Right lobe of liver (tissue), 4 donors: ENCODE measurements around the gene FAAH2.

Experiments used
- POLR2A ChIP-seq: fragments of 450-650 bp; IDR thresholded peaks from one replicate; pipeline ENCODE4 v1.6.1; 2017; ENCODE audit warnings: antibody characterized with exemption, mild to moderate bottlenecking
- TF ChIP-seq, protein P1 (sequence below), 4 donors: fragments of 200-600 bp in 3 of 4; fragments of 450-650 bp in 1 of 4; IDR thresholded peaks; one replicate each; pipeline versions ENCODE4 v1.5.1 to v1.8.0; 2016 to 2022; ENCODE audit warnings: antibody characterized with exemption in 4 of 4, mild to moderate bottlenecking in 2 of 4
- donor health status: DM: no; HTN: no; CAD: no.
- donor health status: DM: no; HTN: no; CAD: no.
- donor health status: DM: no; HTN: yes; CAD: no.

DNA sequence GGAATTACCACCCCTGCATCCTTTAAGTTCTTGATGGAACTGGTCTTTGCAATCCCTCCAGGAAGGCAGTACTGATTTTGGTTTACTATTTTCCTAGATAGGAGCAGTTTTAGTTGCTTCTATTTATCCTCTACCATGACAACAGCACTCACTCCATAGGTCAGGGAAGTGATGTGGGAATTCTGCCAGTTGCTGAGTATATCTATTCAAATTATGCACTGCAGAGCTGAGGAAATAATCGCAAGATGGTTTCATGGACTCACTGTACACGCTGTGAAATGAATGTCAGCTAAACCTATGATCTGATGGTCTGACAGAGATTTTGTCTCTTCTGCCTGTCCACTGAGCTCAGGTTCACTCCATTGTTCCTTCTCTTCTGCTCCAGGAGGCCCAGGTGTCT, 135.8 kb downstream of the FAAH2 start:
- TF ChIP-seq, protein P1, sequence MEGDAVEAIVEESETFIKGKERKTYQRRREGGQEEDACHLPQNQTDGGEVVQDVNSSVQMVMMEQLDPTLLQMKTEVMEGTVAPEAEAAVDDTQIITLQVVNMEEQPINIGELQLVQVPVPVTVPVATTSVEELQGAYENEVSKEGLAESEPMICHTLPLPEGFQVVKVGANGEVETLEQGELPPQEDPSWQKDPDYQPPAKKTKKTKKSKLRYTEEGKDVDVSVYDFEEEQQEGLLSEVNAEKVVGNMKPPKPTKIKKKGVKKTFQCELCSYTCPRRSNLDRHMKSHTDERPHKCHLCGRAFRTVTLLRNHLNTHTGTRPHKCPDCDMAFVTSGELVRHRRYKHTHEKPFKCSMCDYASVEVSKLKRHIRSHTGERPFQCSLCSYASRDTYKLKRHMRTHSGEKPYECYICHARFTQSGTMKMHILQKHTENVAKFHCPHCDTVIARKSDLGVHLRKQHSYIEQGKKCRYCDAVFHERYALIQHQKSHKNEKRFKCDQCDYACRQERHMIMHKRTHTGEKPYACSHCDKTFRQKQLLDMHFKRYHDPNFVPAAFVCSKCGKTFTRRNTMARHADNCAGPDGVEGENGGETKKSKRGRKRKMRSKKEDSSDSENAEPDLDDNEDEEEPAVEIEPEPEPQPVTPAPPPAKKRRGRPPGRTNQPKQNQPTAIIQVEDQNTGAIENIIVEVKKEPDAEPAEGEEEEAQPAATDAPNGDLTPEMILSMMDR (IDR thresholded peaks at IDR 0.05): no peak
- no peak for TF ChIP-seq POLR2A
